ENCODE results near the gene INTS14.

The INTS14 gene

GRCh38 chr15:65610871-65611718, at the start of gene INTS14:
Gene INTS14, minus strand, starts transcription at chr15:65611131. Its CDS starts 3,751 bp downstream, at chr15:65607380.
- peak; percentile 92 for DNase-seq

- DNase-seq, result no peak
These were observed 48.6 kb upstream of the INTS14 start for GRCh38 chr15:65659502-65660052.

- no peak for DNase-seq
These were observed 44.5 kb upstream of the INTS14 start for GRCh38 chr15:65655457-65655856.

GRCh38 chr15:65655026-65655425, 44.1 kb upstream of the INTS14 start:
- DNase-seq, result no peak

GRCh38 chr15:65653801-65654521, 43.0 kb upstream of the INTS14 start:
- DNase-seq, result no peak

- no peak for DNase-seq
These were observed 42.4 kb upstream of the INTS14 start for GRCh38 chr15:65653341-65653740.

GRCh38 chr15:65651831-65652749, 41.2 kb upstream of the INTS14 start:
- DNase-seq, result no peak

- no peak for DNase-seq
These were observed 40.1 kb upstream of the INTS14 start for GRCh38 chr15:65651042-65651322.

- DNase-seq, result no peak
These were observed 39.5 kb upstream of the INTS14 start for GRCh38 chr15:65650312-65651041.

GRCh38 chr15:65646486-65646885, 35.6 kb upstream of the INTS14 start:
- no peak for DNase-seq

- no peak for DNase-seq
These were observed 34.5 kb upstream of the INTS14 start for GRCh38 chr15:65645392-65645791.

- DNase-seq, result no peak
These were observed 33.4 kb upstream of the INTS14 start for GRCh38 chr15:65644282-65644681.

- DNase-seq, result no peak
These were observed 31.7 kb upstream of the INTS14 start for GRCh38 chr15:65642594-65642993.

- DNase-seq, result no peak
These were observed 31.0 kb upstream of the INTS14 start for GRCh38 chr15:65641768-65642475.

- no peak for DNase-seq
These were observed 28.6 kb upstream of the INTS14 start for GRCh38 chr15:65639509-65639908.

GRCh38 chr15:65638681-65639089, 27.8 kb upstream of the INTS14 start:
- DNase-seq, result peak; percentile 75

GRCh38 chr15:65638109-65638508, 27.2 kb upstream of the INTS14 start:
- no peak for DNase-seq

- DNase-seq, result no peak
These were observed 23.4 kb upstream of the INTS14 start for GRCh38 chr15:65634356-65634755.

- DNase-seq, result no peak
These were observed 22.8 kb upstream of the INTS14 start for GRCh38 chr15:65633752-65634151.

GRCh38 chr15:65632780-65633375, 21.9 kb upstream of the INTS14 start:
- no peak for DNase-seq

- peak; percentile 13 for DNase-seq
These were observed 20.6 kb upstream of the INTS14 start for GRCh38 chr15:65631503-65631902.
